Parathyroid adenoma (tissue), 2 donors: Measurements from ENCODE around the gene SUSD2.

ENCODE experiments used
- H2AFZ ChIP-seq: fragments of 300-600 bp; sonication (generic); one replicate; pipeline ENCODE4 v1.7.0; 2017; ENCODE audit warnings: antibody characterized with exemption, mild to moderate bottlenecking
- H3K27ac ChIP-seq: fragments of 300-600 bp; sonication (generic); one replicate; pipeline ENCODE4 v1.7.0; 2017
- H3K27me3 ChIP-seq: fragments of 300-600 bp; sonication (generic); one replicate; pipeline ENCODE4 v1.7.0; 2017; ENCODE audit warnings: low read length; ENCODE audit not compliant: control insufficient read depth, insufficient read depth
- H3K36me3 ChIP-seq: fragments of 300-600 bp; sonication (generic); one replicate; pipeline ENCODE4 v1.7.0; 2017; ENCODE audit warnings: low read length; ENCODE audit not compliant: control insufficient read depth, insufficient read depth
- H3K4me1 ChIP-seq: fragments of 300-600 bp; sonication (generic); one replicate; pipeline ENCODE4 v1.7.0; 2017; ENCODE audit warnings: control low read depth
- H3K4me2 ChIP-seq: fragments of 300-600 bp; sonication (generic); one replicate; pipeline ENCODE4 v1.7.0; 2017; ENCODE audit warnings: low read length
- H3K4me3 ChIP-seq: fragments of 300-600 bp; sonication (generic); one replicate; pipeline ENCODE4 v1.7.0; 2017; ENCODE audit warnings: low read depth, low read length
- H3K79me2 ChIP-seq: fragments of 300-600 bp; sonication (generic); one replicate; pipeline ENCODE4 v1.7.0; 2017; ENCODE audit warnings: control low read depth
- H3K9ac ChIP-seq: fragments of 300-600 bp; sonication (generic); one replicate; pipeline ENCODE4 v1.7.0; 2017; ENCODE audit warnings: mild to moderate bottlenecking
- H3K9me3 ChIP-seq: fragments of 300-600 bp; sonication (generic); one replicate; pipeline ENCODE4 v1.7.0; 2017; ENCODE audit warnings: low read length; ENCODE audit not compliant: control insufficient read depth
- CTCF ChIP-seq: fragments of 300-600 bp; sonication (generic); IDR thresholded peaks from one replicate; pipeline ENCODE4 v1.7.0; 2017; ENCODE audit warnings: antibody characterized with exemption, mild to moderate bottlenecking
- donor health status: primary hyperparathyroidism.

The SUSD2 gene

GRCh38 chr22:24142831-24143230 is 38.5 kb upstream of the SUSD2 start:
- peaks cover 8% of the 10 kb centered on the region for H3K4me1 ChIP-seq
- no peaks in the 10 kb centered on the region for H3K36me3 ChIP-seq

GRCh38 chr22:24144056-24144777 is 37.1 kb upstream of the SUSD2 start:
- no peak for TF ChIP-seq CTCF
- Histone ChIP-seq H3K36me3 (no peaks in the 10 kb centered on the region), H3K4me1 (peaks cover 8% of the 10 kb centered on the region), H3K9me3 (no peaks in the 10 kb centered on the region), H3K4me2 (no peak overlapping the region), H2AFZ (no peak overlapping the region), H3K79me2 (no peaks in the 10 kb centered on the region), H3K27me3 (no peaks in the 10 kb centered on the region), H3K4me3 (no peak overlapping the region), H3K27ac (no peak overlapping the region), H3K9ac (no peak overlapping the region)

More at GRCh38 chr22:24142831-24143230, 38.5 kb upstream of the SUSD2 start:
- Histone ChIP-seq H3K9ac (no peak overlapping the region), H3K27me3 (no peaks in the 10 kb centered on the region), H3K79me2 (no peaks in the 10 kb centered on the region), H3K27ac (no peak overlapping the region), H3K9me3 (no peaks in the 10 kb centered on the region), H3K4me2 (no peak overlapping the region), H2AFZ (no peak overlapping the region), H3K4me3 (no peak overlapping the region)
- TF ChIP-seq CTCF = no peak

- H3K4me3 ChIP-seq = no peak overlapping the region
- H3K79me2 ChIP-seq = no peaks in the 10 kb centered on the region
- no peak overlapping the region for H2AFZ ChIP-seq
- H3K27ac ChIP-seq = no peak overlapping the region
- H3K4me1 ChIP-seq = peaks cover 8% of the 10 kb centered on the region
- no peak overlapping the region for H3K9ac ChIP-seq
- no peaks in the 10 kb centered on the region for H3K27me3 ChIP-seq
- no peaks in the 10 kb centered on the region for H3K36me3 ChIP-seq
- no peak overlapping the region for H3K4me2 ChIP-seq
- no peaks in the 10 kb centered on the region for H3K9me3 ChIP-seq
- TF ChIP-seq CTCF = no peak
These were observed 36.6 kb upstream of the SUSD2 start for GRCh38 chr22:24144778-24145085.

GRCh38 chr22:24145446-24146193 is 35.7 kb upstream of the SUSD2 start:
- TF ChIP-seq CTCF = no peak
- H3K4me2 ChIP-seq = peak overlapping the region; percentile 64
- peaks cover 8% of the 10 kb centered on the region for H3K4me1 ChIP-seq
- H3K36me3 ChIP-seq = no peaks in the 10 kb centered on the region
- peak overlapping the region; percentile 3 for H3K4me3 ChIP-seq
- H3K9me3 ChIP-seq = no peaks in the 10 kb centered on the region
- no peaks in the 10 kb centered on the region for H3K79me2 ChIP-seq
- H3K27me3 ChIP-seq = no peaks in the 10 kb centered on the region
- H3K9ac ChIP-seq = no peak overlapping the region
- H3K27ac ChIP-seq = peak overlapping the region; percentile 70
- no peak overlapping the region for H2AFZ ChIP-seq
